Mucosa of stomach (tissue), 1 donor: ENCODE results near the gene SLC27A4.

Source experiments
- H3K27me3 ChIP-seq: one replicate; pipeline ENCODE4 v1.7.0; 2013; ENCODE audit warnings: mild to moderate bottlenecking, low read length; ENCODE audit not compliant: control insufficient read depth, insufficient read depth
- H3K36me3 ChIP-seq: one replicate; pipeline ENCODE4 v1.7.0; 2013; ENCODE audit warnings: low read length; ENCODE audit not compliant: control insufficient read depth, insufficient read depth
- H3K4me1 ChIP-seq: one replicate; pipeline ENCODE4 v1.7.0; 2013; ENCODE audit warnings: mild to moderate bottlenecking, low read length; ENCODE audit not compliant: control insufficient read depth, insufficient read depth
- H3K4me3 ChIP-seq: one replicate; pipeline ENCODE4 v1.7.0; 2013; ENCODE audit warnings: low read length
- H3K9ac ChIP-seq: one replicate; pipeline ENCODE4 v1.7.0; 2013; ENCODE audit warnings: mild to moderate bottlenecking, low read length, moderate library complexity
- H3K9me3 ChIP-seq: one replicate; pipeline ENCODE4 v1.7.0; 2013; ENCODE audit warnings: mild to moderate bottlenecking, low read length, moderate library complexity; ENCODE audit not compliant: control insufficient read depth
- donor health status: Pancreatic carcinoma.

SLC27A4 gene

DNA sequence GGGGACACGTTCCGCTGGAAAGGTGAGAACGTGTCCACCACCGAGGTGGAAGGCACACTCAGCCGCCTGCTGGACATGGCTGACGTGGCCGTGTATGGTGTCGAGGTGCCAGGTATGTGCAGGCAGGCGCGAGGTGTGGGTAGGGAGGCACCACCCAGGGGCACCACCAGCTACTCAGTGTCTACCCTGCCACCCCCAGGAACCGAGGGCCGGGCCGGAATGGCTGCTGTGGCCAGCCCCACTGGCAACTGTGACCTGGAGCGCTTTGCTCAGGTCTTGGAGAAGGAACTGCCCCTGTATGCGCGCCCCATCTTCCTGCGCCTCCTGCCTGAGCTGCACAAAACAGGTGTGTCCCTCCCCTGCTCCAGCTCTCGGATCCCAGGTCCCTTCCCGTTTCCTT lies 15.1 kb downstream of the SLC27A4 start:
- Histone ChIP-seq H3K9ac (no peak overlapping the region), H3K36me3 (peaks cover 8% of the 10 kb centered on the region), H3K4me3 (no peak overlapping the region), H3K4me1 (no peaks in the 10 kb centered on the region), H3K9me3 (no peaks in the 10 kb centered on the region), H3K27me3 (no peaks in the 10 kb centered on the region)

DNA sequence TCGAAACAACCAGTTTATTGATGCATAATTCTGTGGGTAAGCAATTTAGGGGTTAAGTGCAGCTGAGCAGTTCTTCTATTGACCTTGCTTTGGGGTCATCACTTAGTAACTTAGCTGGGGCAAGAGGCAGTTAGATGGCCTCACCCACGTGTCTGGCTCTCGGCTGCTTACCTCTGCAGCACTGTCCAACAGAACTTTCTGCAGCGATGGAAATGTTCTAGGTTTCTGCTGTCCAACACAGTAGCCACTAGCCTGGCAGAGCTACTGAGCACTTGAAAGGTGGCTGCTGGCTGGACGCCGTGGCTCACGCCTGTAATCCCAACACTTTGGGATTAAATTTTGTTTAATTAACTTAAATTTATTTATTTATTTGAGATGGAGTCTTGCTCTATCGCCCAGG lies 17.8 kb downstream of the SLC27A4 start:
- H3K4me1 ChIP-seq, result peaks cover 13% of the 10 kb centered on the region
- H3K27me3 ChIP-seq, result no peaks in the 10 kb centered on the region
- no peak overlapping the region for H3K4me3 ChIP-seq
- H3K9ac ChIP-seq, result no peak overlapping the region
- peaks cover 8% of the 10 kb centered on the region for H3K36me3 ChIP-seq
- no peaks in the 10 kb centered on the region for H3K9me3 ChIP-seq

DNA sequence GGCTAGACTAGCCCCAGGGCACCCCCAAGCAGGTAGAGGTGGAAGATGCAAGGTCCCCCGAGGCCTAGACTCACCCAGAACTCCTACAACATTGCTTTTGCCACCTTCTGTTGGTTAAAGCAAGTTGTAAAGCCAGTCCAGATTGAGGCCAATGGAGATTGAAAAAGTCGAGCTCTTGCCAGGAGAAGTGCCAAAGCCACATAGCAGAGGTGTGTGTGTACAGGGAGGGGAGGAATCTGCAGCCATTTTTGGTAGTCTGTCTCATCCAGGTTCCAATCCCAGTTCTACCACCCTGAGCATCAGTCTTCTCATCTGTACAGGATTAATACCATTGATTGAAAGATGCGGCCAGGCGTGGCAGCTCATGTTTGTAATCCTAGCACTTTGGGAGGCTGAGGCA lies 18.5 kb downstream of the SLC27A4 start:
- no peak overlapping the region for H3K4me3 ChIP-seq
- no peaks in the 10 kb centered on the region for H3K9me3 ChIP-seq
- no peaks in the 10 kb centered on the region for H3K27me3 ChIP-seq
- peaks cover 13% of the 10 kb centered on the region for H3K4me1 ChIP-seq
- no peak overlapping the region for H3K9ac ChIP-seq
- peaks cover 8% of the 10 kb centered on the region for H3K36me3 ChIP-seq

DNA sequence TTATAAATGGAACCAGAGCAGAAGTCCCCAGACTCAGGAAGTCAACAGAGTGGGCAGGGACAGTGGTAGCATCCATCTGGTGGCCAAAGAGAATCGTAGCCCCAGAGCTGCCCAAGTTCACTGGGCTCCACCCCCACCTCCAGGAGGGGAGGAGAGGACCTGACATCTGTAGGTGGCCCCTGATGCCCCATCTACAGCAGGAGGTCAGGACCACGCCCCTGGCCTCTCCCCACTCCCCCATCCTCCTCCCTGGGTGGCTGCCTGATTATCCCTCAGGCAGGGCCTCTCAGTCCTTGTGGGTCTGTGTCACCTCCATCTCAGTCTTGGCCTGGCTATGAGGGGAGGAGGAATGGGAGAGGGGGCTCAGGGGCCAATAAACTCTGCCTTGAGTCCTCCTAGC lies 20.5 kb downstream of the SLC27A4 start:
- Histone ChIP-seq H3K9me3 (no peaks in the 10 kb centered on the region), H3K27me3 (no peaks in the 10 kb centered on the region), H3K36me3 (no peaks in the 10 kb centered on the region), H3K4me3 (no peak overlapping the region), H3K4me1 (peaks cover 23% of the 10 kb centered on the region), H3K9ac (no peak overlapping the region)

DNA sequence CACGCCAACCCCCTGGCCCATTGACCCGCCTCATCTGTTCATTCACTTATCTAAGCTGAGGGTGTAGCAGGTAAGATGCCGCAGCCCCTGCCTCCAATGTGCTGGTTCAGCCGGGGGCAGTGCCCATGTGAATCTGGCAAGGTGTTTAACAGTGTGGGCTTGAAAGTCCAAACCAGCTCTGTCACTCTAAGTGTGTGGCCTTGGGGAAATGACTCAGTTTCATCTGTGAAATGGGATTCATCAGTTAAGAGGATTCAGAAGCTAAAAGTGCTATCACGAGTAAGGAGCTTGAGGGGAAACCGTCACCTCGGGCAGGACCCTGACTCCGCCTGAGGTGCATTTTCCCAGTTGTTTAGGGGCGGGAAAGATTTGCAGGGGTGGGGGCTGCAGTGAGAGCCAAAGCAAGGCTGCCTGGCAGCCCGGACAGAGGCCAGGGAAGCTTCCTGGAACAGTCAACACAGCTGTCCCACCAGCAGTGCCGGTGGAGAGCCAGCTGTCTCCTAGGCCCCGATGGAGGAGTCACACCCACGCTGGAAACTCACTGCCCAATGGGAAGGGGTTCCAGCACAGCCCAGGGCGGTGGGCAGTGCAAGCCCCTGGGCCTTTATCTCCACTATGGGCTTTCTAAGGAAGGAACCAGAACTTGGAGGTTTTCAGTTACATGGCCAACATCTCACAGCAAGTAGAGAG lies 21.1 kb downstream of the SLC27A4 start:
- peaks cover 23% of the 10 kb centered on the region for H3K4me1 ChIP-seq
- H3K9me3 ChIP-seq, result no peaks in the 10 kb centered on the region
- no peak overlapping the region for H3K4me3 ChIP-seq
- H3K9ac ChIP-seq, result peak overlapping the region; percentile 42
- no peaks in the 10 kb centered on the region for H3K36me3 ChIP-seq
- no peaks in the 10 kb centered on the region for H3K27me3 ChIP-seq

DNA sequence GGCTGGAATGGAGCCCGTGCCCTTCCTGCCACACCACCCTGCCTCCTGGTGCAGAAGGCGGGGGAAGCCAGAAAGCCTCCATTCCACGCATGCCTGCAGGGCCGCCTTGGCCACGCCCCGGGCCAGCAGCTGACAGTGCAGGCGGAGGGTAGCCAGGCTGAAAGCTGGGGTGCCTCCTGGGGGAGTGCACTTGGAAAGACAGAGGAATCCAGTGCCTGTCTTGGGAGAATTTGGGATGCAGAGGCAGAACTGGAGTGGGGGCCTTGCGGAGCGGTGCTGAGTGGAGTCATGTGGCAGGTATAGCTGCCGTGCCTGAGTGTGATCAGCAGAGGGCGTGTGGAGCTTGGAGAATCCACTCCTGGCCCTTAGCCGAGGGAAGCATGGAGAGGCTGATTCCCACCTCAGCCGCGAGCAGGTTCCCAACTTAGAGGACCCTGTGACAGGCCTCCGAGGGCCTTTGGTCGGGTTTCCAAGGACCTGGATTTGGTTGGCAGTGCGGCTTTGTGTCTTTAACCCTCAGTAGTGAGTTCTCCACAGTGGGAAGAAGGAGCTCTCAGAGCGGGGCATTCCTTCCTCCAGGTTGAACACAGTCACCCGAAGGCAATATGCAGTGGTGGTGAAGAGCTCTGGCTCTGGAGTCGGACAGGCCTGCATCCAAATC lies 21.8 kb downstream of the SLC27A4 start:
- H3K9me3 ChIP-seq, result no peaks in the 10 kb centered on the region
- no peaks in the 10 kb centered on the region for H3K27me3 ChIP-seq
- H3K9ac ChIP-seq, result peak overlapping the region; percentile 42
- peaks cover 23% of the 10 kb centered on the region for H3K4me1 ChIP-seq
- no peak overlapping the region for H3K4me3 ChIP-seq
- H3K36me3 ChIP-seq, result no peaks in the 10 kb centered on the region

DNA sequence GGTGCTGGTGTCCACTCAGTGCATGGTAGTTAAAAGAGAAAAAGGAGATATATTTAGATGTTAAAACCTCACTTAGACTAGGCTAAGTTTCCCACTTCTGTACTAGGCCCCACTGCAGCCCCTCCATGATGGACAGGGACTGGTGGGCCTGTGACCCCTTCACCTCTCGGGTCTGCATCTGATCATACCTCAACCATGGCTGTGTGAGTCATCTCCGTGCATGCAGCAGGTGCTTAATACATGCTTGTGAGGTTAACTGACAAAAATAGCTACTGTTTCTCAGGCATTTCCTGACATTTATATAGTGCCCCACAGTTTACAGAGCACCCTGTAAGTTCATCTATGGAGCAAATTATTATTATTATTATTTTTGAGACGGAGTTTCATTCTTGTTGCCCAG lies 22.4 kb downstream of the SLC27A4 start:
- Histone ChIP-seq H3K36me3 (no peaks in the 10 kb centered on the region), H3K4me1 (peaks cover 23% of the 10 kb centered on the region), H3K4me3 (no peak overlapping the region), H3K27me3 (no peaks in the 10 kb centered on the region), H3K9me3 (no peaks in the 10 kb centered on the region), H3K9ac (no peak overlapping the region)

DNA sequence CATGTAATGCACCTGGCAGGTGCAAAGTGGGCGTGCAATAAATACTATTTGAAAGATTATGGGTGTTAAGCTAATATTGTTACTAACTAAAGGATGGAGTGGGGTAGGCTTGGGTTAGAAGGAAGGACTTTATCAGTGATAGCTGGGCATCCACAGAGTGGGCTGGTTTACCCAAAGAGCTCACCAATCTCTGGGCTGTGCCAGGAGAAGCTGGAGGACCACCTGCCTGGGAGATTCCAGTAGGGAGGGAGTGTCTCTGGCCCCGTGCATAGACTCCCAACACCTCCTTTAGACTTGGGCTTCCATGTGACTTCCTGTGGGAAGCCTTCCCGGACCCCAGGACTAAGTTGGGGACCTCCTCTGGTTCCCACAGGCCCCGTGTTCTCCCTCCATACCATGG lies 25.2 kb downstream of the SLC27A4 start:
- Histone ChIP-seq H3K4me3 (no peak overlapping the region), H3K9ac (no peak overlapping the region), H3K4me1 (peaks cover 27% of the 10 kb centered on the region), H3K36me3 (no peaks in the 10 kb centered on the region), H3K27me3 (no peaks in the 10 kb centered on the region), H3K9me3 (no peaks in the 10 kb centered on the region)

DNA sequence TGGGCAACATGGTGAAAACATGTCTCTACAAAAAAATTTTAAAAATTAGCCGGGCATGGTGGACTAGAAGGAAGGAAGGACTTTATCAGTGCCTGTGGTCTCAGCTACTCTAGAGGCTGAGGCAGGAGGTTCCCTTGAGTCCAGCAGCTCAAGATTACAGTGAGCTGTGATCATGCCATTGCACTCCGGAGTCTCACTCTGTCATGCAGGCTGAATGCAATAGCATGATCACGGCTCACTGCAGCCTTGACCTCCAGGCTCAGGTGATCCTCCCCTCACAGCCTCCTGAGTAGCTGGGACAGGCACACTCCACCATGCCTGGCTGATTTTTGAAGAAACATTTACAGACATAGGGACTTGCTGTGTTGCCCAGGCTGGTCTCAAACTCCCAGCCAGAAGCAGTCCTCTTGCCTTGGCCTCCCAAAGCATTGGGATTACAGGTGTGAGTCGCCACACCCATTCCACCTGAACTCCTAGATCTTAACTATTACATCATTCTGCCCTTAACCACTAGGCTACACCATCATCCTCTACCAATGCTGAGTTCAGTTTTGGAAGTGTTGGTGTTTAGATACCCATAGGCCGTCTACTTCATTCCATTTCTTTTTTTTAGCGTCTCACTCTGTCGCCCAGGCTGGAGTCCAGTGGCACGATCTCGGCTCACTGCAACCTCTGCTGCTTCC lies 28.8 kb downstream of the SLC27A4 start:
- Histone ChIP-seq H3K36me3 (no peaks in the 10 kb centered on the region), H3K4me3 (no peak overlapping the region), H3K4me1 (peaks cover 27% of the 10 kb centered on the region), H3K9ac (no peak overlapping the region), H3K27me3 (no peaks in the 10 kb centered on the region), H3K9me3 (no peaks in the 10 kb centered on the region)

DNA sequence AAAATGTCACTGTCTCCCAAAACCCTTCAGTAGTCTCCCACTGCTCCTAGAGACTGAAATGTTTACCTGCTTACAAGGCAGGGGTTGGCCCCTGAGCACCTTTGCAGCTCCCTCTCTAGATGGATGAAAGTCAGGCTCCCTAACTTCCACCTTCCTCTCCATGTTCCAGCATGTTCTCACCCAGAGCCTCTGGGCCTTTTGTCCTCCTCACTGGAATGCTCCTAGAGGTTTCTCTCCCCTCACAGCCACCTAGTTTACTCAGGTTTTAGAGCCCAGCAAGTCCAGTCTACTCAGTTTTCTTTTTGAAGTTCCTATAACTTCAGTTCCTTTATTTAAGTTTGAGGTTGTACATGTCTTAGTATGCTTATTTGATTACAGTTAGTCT lies 30.0 kb downstream of the SLC27A4 start:
- H3K36me3 ChIP-seq, result no peaks in the 10 kb centered on the region
- peak overlapping the region; percentile 92 for H3K9ac ChIP-seq
- peak overlapping the region; percentile 64 for H3K4me3 ChIP-seq
- peaks cover 18% of the 10 kb centered on the region for H3K4me1 ChIP-seq
- no peaks in the 10 kb centered on the region for H3K27me3 ChIP-seq
- H3K9me3 ChIP-seq, result no peaks in the 10 kb centered on the region

DNA sequence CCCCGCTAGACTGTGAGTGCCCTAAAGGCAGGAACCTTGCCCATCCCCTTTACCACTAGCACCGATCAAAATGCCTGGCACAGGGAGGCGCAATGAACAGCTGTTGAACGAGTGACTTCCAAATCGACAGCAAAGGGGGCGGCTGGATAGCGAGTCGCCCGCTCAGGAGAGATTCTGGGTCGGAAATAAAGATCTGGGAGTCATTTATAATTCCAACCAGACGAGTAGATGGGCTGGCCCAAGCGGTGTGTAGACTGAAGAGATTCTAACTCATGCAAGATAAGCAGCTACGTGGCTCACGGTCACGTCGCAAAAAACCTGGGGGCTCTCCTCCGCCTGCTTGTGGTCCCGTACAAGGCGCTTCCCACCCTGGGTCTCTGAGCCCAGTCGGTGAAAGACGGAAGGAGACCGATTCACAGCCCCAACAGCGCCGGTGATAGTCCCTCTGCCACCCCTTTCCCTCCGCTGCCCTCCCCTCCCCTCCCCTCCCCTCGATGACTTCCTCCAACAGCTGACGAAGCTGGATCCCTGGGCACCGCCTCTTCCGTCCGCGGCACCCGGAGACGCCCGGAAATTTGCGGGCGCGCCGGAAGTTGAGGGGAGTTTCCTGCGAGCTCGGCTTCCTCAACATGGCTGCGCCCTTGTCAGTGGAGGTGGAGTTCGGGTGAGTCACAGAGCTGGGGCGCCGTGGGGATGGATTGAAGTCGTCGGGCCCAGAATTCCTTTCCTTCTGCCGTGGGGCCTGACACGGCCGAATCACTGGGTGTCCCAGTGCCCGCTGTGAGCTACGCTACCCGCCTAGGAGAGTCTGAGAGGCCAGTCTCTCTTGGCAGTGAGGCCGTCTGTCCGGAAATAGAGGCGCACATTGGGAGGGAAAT lies 30.7 kb downstream of the SLC27A4 start, which contains the start of gene URM1:
Gene URM1, plus strand, starts transcription at position 623 of the 878 bp plus-strand sequence. Its CDS starts 7 bp downstream, at position 630.
- H3K27me3 ChIP-seq, result no peaks in the 10 kb centered on the region
- peak within 1 kb of the TSS; percentile 64 for H3K4me3 ChIP-seq
- H3K9me3 ChIP-seq, result no peaks in the 10 kb centered on the region
- peaks cover 18% of the 10 kb centered on the region for H3K4me1 ChIP-seq
- H3K9ac ChIP-seq, result peak within 1 kb of the TSS; percentile 92
- no peaks in the 10 kb centered on the region for H3K36me3 ChIP-seq
